RKO (cell line): ENCODE data around the gene COL4A3.
A peak's percentile ranks its signal among the peaks of the same experiment; 100 is the strongest.
"Not testable (repeated sequence)": the region's sequence is repeated elsewhere in the genome, so short reads cannot be mapped to it uniquely, and the experiment has no call there.

Experiments
- DNase-seq: peaks from one replicate; pipeline ENCODE4 v3.0.0-alpha.2; 2016; ENCODE audit warnings: low spot score

The COL4A3 gene

GRCh38 chr2:227214622-227215041 lies 50.2 kb downstream of the COL4A3 start:
- DNase-seq, result no peak

- DNase-seq, result no peak
These were observed 55.1 kb downstream of the COL4A3 start for GRCh38 chr2:227219312-227220105.

GRCh38 chr2:227221120-227221519 lies 56.7 kb downstream of the COL4A3 start:
- DNase-seq, result no peak

DNA sequence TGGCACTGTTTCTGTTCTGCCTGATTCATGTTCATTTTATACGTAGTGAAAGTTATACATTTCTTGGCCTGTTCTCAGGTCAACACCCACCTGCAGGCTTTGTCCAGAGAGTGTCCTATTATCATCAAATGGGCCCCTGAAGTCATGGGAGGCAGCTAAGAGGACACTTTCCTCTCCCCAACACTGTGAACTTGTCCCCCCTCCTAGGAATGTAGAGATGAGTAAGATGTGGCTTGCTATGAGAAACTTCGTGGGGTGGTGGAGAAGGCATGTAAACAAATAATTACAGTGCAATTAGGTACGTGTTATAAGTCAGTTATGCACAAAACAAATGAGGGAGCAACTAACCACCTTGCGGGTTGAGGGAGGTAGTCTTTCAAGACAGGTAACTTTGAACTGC lies 57.9 kb downstream of the COL4A3 start:
- DNase-seq, result no peak

GRCh38 chr2:227225641-227226040 lies 61.2 kb downstream of the COL4A3 start:
- not testable (repeated sequence) for DNase-seq

- no peak for DNase-seq
These were observed 63.7 kb downstream of the COL4A3 start for GRCh38 chr2:227228061-227228667.

DNA sequence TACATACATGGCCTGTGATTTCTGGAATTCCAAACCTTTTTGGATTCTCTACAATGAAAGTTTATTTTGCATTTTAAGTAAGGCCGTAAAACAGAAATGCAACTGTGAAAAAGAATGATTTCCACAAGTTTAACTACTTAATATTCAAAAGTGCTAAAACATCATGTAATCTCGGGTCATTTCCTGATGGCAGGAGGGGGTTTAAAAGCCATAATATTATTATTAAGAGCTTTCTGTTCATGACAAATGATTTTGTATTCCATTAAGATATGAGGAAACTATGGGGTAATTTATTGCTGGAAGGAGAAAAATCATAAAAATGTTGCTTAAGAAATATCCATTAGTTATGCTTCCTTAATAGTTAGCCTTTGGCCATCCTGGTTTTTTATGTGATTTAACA lies 65.7 kb downstream of the COL4A3 start:
- DNase-seq, result no peak

DNA sequence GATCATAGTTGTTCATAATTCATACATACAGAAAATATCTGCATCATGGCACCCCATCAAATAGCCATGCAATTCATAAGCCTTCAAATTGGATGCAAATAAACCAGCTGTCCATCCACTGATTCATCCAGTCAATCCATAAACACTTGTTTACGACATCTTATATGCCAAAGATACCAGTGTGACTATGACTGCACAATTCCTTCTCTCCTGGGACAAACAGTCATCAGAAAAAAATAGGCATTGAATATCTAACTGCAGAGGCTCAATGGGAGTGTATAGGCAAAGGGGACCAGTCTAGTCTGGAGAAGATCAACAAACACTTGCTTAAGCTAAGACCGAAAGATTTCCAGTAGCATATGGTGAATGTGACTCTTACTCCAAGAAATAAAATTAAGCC lies 70.0 kb downstream of the COL4A3 start:
- DNase-seq, result no peak

GRCh38 chr2:227237786-227238185 lies 73.4 kb downstream of the COL4A3 start:
- no peak for DNase-seq

DNA sequence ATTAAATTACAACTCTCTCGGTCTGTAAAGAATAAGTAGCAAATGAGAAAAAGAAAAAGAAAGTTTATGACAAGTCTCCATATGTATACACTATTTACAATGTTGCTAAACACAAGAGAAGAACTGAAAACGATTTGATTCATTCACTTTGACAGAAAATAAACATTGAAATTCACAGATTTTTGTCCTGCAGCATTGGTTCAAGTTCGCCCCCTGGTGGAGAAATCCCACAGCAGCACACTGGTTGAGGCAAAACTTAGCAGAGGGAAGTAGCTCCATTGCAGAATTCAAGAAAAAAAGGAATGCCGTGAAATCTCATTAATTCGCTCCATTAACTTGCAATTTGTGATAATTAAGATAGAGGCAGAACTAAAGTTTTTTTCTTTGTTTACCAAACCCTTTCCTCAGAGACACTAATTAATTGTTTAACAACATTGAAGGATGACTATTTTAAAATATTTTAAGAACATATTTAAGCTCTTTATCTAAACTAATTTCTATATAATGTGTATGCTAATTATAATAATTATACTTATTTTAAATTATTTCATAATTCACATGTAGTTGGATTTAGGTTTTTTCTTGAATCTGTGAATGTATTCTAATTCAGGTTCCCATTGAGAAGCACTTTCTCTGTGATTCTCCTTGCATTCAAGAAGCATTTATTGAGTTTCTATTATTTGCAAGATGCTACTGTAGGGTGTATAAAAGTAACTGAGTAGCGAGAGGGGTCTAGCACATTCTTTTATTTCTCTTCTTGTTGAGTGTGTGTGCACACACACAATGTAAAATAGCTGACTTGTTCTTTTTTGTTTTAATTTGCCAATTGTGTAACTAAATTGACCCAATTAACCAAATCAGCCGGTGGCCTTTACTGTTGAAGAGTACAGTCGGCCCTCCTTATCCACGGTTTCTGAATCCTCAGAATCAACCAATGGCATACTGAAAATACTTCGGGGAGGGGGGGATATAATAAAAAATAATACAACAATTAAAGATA lies 74.1 kb downstream of the COL4A3 start:
- peak; percentile 58 for DNase-seq

DNA sequence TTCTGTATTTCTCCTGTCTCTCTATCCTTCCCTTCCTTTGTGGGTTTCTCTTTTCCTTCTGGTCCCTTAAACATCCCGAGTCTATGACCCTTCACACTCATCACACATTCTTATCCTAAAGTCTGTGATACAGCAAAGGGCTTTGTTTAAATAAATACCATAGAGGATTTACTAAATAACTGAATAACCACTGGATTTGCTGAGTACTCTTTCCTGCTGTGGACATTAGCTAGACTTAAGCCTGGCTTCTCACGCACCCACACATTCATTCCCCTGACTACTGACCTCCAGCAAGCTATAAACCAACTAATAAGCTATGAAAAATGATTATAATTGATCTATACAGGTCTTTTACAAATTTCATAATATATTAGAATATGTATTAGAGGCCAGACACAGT lies 76.6 kb downstream of the COL4A3 start:
- no peak for DNase-seq

DNA sequence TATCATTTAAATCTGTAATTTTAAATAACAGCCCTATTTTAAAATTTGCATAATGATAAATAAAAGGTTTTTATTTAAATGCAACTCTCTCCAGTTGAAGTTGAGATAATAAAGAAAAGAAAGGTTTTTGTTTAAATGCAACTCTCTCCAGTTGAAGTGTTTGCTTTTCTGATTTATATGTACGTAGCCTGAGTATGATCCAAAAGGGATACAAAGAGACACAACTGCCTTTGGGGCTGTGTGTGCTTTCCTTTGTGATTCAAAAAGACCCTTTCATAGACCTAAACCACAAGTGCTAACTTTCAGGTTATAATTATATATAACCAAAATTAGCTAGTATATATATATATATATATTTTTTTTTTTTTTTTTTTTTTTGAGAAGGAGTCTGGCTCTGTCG lies 84.5 kb downstream of the COL4A3 start:
- DNase-seq, result no peak

DNA sequence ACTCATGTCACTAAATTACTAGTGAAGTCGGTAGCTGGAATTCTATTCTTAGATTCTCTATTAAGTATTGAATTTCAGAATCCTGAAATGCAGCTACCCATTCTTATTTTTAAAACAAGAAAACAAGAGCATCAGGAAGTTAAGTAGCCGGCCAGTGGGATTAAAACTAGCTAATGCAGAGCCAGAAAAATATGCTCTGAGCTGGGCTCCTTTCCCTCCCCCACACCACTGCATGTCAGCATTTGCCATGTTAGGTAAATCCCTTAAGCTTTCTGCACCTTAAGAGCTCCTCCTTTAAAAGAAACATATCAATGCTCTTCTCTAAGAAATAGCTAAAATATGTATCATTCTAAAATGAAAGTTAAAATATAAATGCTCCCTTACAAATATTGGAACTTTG lies 88.4 kb downstream of the COL4A3 start:
- DNase-seq, result no peak

- peak; percentile 2 for DNase-seq
These were observed 92.2 kb downstream of the COL4A3 start for GRCh38 chr2:227256605-227257004.

- no peak for DNase-seq
These were observed 93.4 kb downstream of the COL4A3 start for GRCh38 chr2:227257820-227258219.

DNA sequence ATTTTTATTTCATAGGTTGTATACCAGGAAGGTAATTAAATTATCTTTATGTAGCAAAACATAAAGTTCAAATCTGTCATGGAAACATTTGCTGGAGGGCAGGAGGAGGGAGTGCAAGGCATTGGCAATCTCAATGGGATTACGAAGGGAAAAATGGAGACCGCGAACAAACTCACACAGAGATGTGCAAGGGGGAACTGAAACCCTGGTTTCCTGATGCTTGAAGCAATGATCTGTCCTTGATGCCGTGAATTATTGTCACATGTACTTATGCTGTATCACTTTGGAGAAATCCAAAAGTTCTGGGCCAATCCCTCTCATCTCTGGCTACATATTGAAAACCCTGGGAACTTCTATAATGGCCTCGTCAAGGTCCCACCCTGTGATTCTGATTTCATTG lies 95.6 kb downstream of the COL4A3 start:
- DNase-seq, result no peak

GRCh38 chr2:227267410-227268115 lies 103.1 kb downstream of the COL4A3 start:
- no peak for DNase-seq

GRCh38 chr2:227280895-227281294 lies 116.5 kb downstream of the COL4A3 start:
- peak; percentile 26 for DNase-seq

DNA sequence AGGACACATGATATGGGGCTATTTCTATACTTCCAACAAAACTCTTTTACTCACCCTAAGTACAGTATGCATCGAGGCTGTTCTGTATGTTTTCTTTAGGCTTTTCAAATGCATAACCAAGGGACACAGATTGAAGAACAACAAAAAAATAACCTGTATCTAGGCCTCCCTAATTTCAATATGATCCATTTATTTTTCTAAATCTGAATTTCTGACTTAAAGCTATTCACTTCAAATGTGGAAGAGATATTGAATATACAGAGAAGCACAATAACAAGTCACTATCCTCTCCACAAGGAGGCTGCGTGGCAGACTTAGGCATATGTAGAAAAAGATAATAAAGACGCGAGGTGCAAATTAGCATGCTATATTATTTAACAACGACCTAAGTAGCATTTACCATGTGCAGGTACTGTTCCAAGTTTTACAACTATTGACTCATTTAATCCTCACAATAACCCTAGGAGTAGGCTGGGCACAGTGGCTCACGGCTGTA lies 121.4 kb downstream of the COL4A3 start:
- DNase-seq, result no peak

GRCh38 chr2:227287771-227288170 lies 123.3 kb downstream of the COL4A3 start:
- no peak for DNase-seq

GRCh38 chr2:227292314-227292713 lies 127.9 kb downstream of the COL4A3 start:
- no peak for DNase-seq

GRCh38 chr2:227293531-227293930 lies 129.1 kb downstream of the COL4A3 start:
- DNase-seq, result no peak
